HepG2 (cell line): ENCODE data around the gene ZMYND12. TPM values are rescaled to one million over a fixed set of nuclear protein-coding genes. Genes with fewer than 3 reads are reported as not detected.
A peak's percentile ranks its signal among the peaks of the same experiment; 100 is the strongest.

Experiments used
- AHDC1 ChIP-seq: sonication (generic); formaldehyde crosslinking; IDR thresholded peaks from 2 replicates; pipeline ENCODE4 v1.5.1; 2020; ENCODE audit warnings: mild to moderate bottlenecking, missing genetic modification reagents, borderline replicate concordance
- AHR ChIP-seq: IDR thresholded peaks from 2 replicates; pipeline ENCODE4 v1.6.1; 2018; ENCODE audit warnings: missing genetic modification reagents, missing compliant biosample characterization
- CEBPG ChIP-seq: IDR thresholded peaks from 2 replicates; pipeline ENCODE4 v1.6.1; 2016
- FOXK1 ChIP-seq: sonication (generic); formaldehyde crosslinking; IDR thresholded peaks from 2 replicates; pipeline ENCODE4 v1.4.0; 2020; ENCODE audit warnings: low read depth, missing genetic modification reagents, borderline replicate concordance
- HNF1B ChIP-seq: sonication (generic); formaldehyde crosslinking; IDR thresholded peaks from 2 replicates; pipeline ENCODE4 v1.5.1; 2020; ENCODE audit warnings: mild to moderate bottlenecking, moderate library complexity, missing genetic modification reagents
- RBM39 ChIP-seq: fragments of 200-400 bp; formaldehyde crosslinking; IDR thresholded peaks from one replicate; pipeline ENCODE4 v1.6.1; 2018; ENCODE audit warnings: antibody characterized with exemption, mild to moderate bottlenecking, low read depth, low read length; ENCODE audit not compliant: poor library complexity, severe bottlenecking
- ZBTB7B ChIP-seq: sonication (generic); formaldehyde crosslinking; IDR thresholded peaks from 2 replicates; pipeline ENCODE4 v1.4.0; 2020; ENCODE audit warnings: missing genetic modification reagents
- ZC3H13 ChIP-seq: sonication (generic); formaldehyde crosslinking; IDR thresholded peaks from 2 replicates; pipeline ENCODE4 v1.8.1; 2023; ENCODE audit warnings: mild to moderate bottlenecking, missing genetic modification reagents, moderate library complexity
- ZFP82 ChIP-seq: sonication (generic); formaldehyde crosslinking; IDR thresholded peaks from 2 replicates; pipeline ENCODE4 v1.5.1; 2020; ENCODE audit warnings: mild to moderate bottlenecking, missing genetic modification reagents, borderline replicate concordance
- ZFYVE20 ChIP-seq: sonication (generic); formaldehyde crosslinking; IDR thresholded peaks from 2 replicates; pipeline ENCODE4 v1.8.0; 2023; ENCODE audit warnings: low read depth, mild to moderate bottlenecking, moderate library complexity, missing genetic modification reagents, borderline replicate concordance
- ZNF546 ChIP-seq: sonication (generic); formaldehyde crosslinking; conservative IDR thresholded peaks from 2 replicates; pipeline ENCODE4 v1.8.1; 2023; ENCODE audit warnings: mild to moderate bottlenecking, missing genetic modification reagents
- polyA plus RNA-seq, 8 experiments: library from polyadenylated mRNA; depleted of rRNA in 3 of 8; stranded (reverse) in 7 of 8; unstranded in 1 of 8; fragments of >200 nt; fragmentation: Illumina TruSeq in 4 of 8; extraction: Trizol in 4 of 8; gene quantifications; 2 replicates each; pipeline versions ENCODE4 v1.2.1 to v1.2.3, GENCODE V29; 2011 to 2016; ENCODE audit warnings: low read depth in 4 of 8, missing spikeins in 1 of 8, mixed read lengths in 1 of 8; ENCODE audit not compliant: insufficient read depth in 1 of 8
- total RNA-seq, 5 experiments: library from RNA; depleted of rRNA; stranded (reverse); fragments of >200 nt; fragmentation: Illumina TruSeq; extraction: Trizol; gene quantifications; 2 replicates each; pipeline ENCODE4 v1.2.3, GENCODE V29; 2016; ENCODE audit warnings: low read depth in 1 of 5
- TF ChIP-seq, protein P1 (sequence below): sonication (generic); formaldehyde crosslinking; IDR thresholded peaks from 2 replicates; pipeline ENCODE4 v1.8.1; 2023; ENCODE audit warnings: mild to moderate bottlenecking, moderate library complexity, missing genetic modification reagents
- TF ChIP-seq, protein P2 (sequence below): sonication (generic); formaldehyde crosslinking; IDR thresholded peaks from 2 replicates; pipeline ENCODE4 v1.4.0; 2020; ENCODE audit warnings: missing genetic modification reagents
- TF ChIP-seq, protein P3 (sequence below): sonication (generic); formaldehyde crosslinking; IDR thresholded peaks from 2 replicates; pipeline ENCODE4 v1.4.0; 2020; ENCODE audit warnings: low read depth, missing genetic modification reagents

ZMYND12 gene
- total and polyA plus RNA-seq, 2 of the 13 experiments (the other 11 are each of a cell fraction or from before 2014, with no cell fraction given), result 0.13 to 0.71 TPM

GRCh38 chr1:42456010-42456753, at the start of gene ZMYND12, which contains the start of gene PPCS (continued):
- TF ChIP-seq AHDC1 (CRISPR knock-in tag) (peak; percentile 57; the same call in 1 of the 2 replicates), ZFP82 (no peak), HNF1B (CRISPR knock-in tag) (peak; percentile 13; the same call in 1 of the 2 replicates), FOXK1 (CRISPR knock-in tag) (no peak), AHR (CRISPR knock-in tag) (no peak), RBM39 (no peak), ZBTB7B (CRISPR knock-in tag) (peak; percentile 57; the same call in 1 of the 2 replicates), ZFYVE20 (CRISPR knock-in tag) (no peak), ZNF546 (CRISPR knock-in tag) (peak; percentile 61; the same call in 1 of the 2 replicates), ZC3H13 (CRISPR knock-in tag) (peak; percentile 33; the same call in 1 of the 2 replicates), CEBPG (CRISPR knock-in tag) (no peak; the same call in 1 of the 2 replicates)
- TF ChIP-seq, protein P1, sequence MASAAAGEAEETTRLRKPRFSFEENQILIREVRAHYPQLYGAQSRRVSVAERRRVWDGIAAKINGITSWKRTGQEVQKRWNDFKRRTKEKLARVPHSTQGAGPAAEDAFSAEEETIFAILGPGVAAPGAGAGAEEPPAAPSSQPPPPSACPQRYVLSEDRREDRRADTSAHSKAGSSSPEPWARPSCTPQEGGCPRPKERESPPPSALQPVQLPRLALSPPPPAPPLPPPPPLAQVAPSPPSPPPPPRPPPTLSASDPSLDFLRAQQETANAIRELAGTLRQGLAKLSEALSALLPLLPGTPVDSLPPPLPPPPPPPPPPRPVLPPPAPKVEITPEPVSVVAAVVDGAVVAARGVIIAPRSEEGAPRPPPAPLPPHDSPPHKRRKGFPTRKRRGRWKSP (CRISPR knock-in tag), result peak; percentile 80
- TF ChIP-seq, protein P2, sequence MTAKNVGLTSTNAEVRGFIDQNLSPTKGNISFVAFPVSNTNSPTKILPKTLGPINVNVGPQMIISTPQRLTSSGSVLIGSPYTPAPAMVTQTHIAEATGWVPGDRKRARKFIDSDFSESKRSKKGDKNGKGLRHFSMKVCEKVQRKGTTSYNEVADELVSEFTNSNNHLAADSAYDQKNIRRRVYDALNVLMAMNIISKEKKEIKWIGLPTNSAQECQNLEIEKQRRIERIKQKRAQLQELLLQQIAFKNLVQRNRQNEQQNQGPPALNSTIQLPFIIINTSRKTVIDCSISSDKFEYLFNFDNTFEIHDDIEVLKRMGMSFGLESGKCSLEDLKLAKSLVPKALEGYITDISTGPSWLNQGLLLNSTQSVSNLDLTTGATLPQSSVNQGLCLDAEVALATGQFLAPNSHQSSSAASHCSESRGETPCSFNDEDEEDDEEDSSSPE (CRISPR knock-in tag), result peak; percentile 51
- TF ChIP-seq, protein P3, sequence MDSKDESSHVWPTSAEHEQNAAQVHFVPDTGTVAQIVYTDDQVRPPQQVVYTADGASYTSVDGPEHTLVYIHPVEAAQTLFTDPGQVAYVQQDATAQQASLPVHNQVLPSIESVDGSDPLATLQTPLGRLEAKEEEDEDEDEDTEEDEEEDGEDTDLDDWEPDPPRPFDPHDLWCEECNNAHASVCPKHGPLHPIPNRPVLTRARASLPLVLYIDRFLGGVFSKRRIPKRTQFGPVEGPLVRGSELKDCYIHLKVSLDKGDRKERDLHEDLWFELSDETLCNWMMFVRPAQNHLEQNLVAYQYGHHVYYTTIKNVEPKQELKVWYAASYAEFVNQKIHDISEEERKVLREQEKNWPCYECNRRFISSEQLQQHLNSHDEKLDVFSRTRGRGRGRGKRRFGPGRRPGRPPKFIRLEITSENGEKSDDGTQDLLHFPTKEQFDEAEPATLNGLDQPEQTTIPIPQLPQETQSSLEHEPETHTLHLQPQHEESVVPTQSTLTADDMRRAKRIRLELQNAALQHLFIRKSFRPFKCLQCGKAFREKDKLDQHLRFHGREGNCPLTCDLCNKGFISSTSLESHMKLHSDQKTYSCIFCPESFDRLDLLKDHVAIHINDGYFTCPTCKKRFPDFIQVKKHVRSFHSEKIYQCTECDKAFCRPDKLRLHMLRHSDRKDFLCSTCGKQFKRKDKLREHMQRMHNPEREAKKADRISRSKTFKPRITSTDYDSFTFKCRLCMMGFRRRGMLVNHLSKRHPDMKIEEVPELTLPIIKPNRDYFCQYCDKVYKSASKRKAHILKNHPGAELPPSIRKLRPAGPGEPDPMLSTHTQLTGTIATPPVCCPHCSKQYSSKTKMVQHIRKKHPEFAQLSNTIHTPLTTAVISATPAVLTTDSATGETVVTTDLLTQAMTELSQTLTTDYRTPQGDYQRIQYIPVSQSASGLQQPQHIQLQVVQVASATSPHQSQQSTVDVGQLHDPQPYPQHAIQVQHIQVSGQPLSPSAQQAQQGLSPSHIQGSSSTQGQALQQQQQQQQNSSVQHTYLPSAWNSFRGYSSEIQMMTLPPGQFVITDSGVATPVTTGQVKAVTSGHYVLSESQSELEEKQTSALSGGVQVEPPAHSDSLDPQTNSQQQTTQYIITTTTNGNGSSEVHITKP (CRISPR knock-in tag), result no peak
